Fibroblast of skin of abdomen (primary cell): ENCODE results near the gene PNMA8C. TPM values are rescaled to one million over a fixed set of nuclear protein-coding genes. Genes with fewer than 3 reads are reported as not detected.

Experiments used
- DNase-seq: peaks from one replicate; pipeline ENCODE4 v3.0.0-alpha.2; 2013
- polyA plus RNA-seq, 2 experiments: library from polyadenylated mRNA; unstranded; fragments of 120-200 nt; gene quantifications; one replicate each; pipeline ENCODE4 v1.2.1, GENCODE V29; 2013; ENCODE audit not compliant: insufficient read length in 2 of 2

The PNMA8C gene
- 0.08 TPM for polyA plus RNA-seq (2013, experiment 1 of 2; ENCODE audit: insufficient read length)
- 0.07 TPM for polyA plus RNA-seq (2013, experiment 2 of 2; ENCODE audit: insufficient read length)

GRCh38 chr19:46428239-46429135 is at the start of gene PNMA8C:
TSS of gene PNMA8C (minus strand) at chr19:46428936. CDS start at chr19:46428359, 577 bp downstream.
- peak; percentile 52 for DNase-seq

GRCh38 chr19:46475986-46476385 is 47.2 kb upstream of the PNMA8C start:
- DNase-seq = no peak

GRCh38 chr19:46474211-46474610 is 45.5 kb upstream of the PNMA8C start:
- no peak for DNase-seq

GRCh38 chr19:46472592-46472991 is 43.9 kb upstream of the PNMA8C start:
- no peak for DNase-seq

- DNase-seq = no peak
Measured at GRCh38 chr19:46471811-46472543, 43.2 kb upstream of the PNMA8C start.

- peak; percentile 76 for DNase-seq
Measured at GRCh38 chr19:46471116-46471733, 42.5 kb upstream of the PNMA8C start, which contains the start of gene PNMA8A. TSS of gene PNMA8A (minus strand) at chr19:46471563. CDS start at chr19:46471035, 528 bp downstream.

- DNase-seq = no peak
Measured at GRCh38 chr19:46470376-46470775, 41.6 kb upstream of the PNMA8C start.

- DNase-seq = no peak
Measured at GRCh38 chr19:46469541-46470185, 40.9 kb upstream of the PNMA8C start.

GRCh38 chr19:46466536-46467196 is 37.9 kb upstream of the PNMA8C start:
- peak; percentile 87 for DNase-seq

- no peak for DNase-seq
Measured at GRCh38 chr19:46463516-46463915, 34.8 kb upstream of the PNMA8C start.

- DNase-seq = no peak
Measured at GRCh38 chr19:46461537-46461936, 32.8 kb upstream of the PNMA8C start.

- no peak for DNase-seq
Measured at GRCh38 chr19:46460981-46461380, 32.2 kb upstream of the PNMA8C start.

GRCh38 chr19:46460055-46460454 is 31.3 kb upstream of the PNMA8C start:
- DNase-seq = no peak

GRCh38 chr19:46456930-46457329 is 28.2 kb upstream of the PNMA8C start:
- DNase-seq = no peak

- DNase-seq = no peak
Measured at GRCh38 chr19:46454244-46454643, 25.5 kb upstream of the PNMA8C start.

GRCh38 chr19:46453661-46454060 is 24.9 kb upstream of the PNMA8C start:
- no peak for DNase-seq

GRCh38 chr19:46452186-46452585 is 23.4 kb upstream of the PNMA8C start:
- DNase-seq = no peak

GRCh38 chr19:46451352-46451751 is 22.6 kb upstream of the PNMA8C start:
- DNase-seq = no peak

- DNase-seq = no peak
Measured at GRCh38 chr19:46450737-46451136, 22.0 kb upstream of the PNMA8C start.

- no peak for DNase-seq
Measured at GRCh38 chr19:46449228-46449627, 20.5 kb upstream of the PNMA8C start.

- DNase-seq = no peak
Measured at GRCh38 chr19:46448601-46449000, 19.9 kb upstream of the PNMA8C start.

- DNase-seq = no peak
Measured at GRCh38 chr19:46447824-46448223, 19.1 kb upstream of the PNMA8C start.
